Tibial nerve (tissue), 4 donors: ENCODE results near the gene TUBGCP6. TPM values are rescaled to one million over a fixed set of nuclear protein-coding genes. Genes with fewer than 3 reads are reported as not detected.

ENCODE experiments used
- DNase-seq, 2 donors: peaks; one replicate each; pipeline ENCODE4 v3.0.0-alpha.2; 2019; ENCODE audit warnings: low spot score in 2 of 2
- H3K27ac ChIP-seq, 4 donors: fragments of 200-600 bp; sonication (generic) in 3 of 4; one replicate each; pipeline ENCODE4 v1.5.1; 2017 to 2019; ENCODE audit warnings: mild to moderate bottlenecking in 1 of 4
- H3K27me3 ChIP-seq, 2 donors: fragments of 200-600 bp; sonication (generic) in 1 of 2; one replicate each; pipeline versions ENCODE4 v1.5.1 to v1.6.0; 2017 to 2019
- H3K36me3 ChIP-seq, 3 donors: fragments of 200-600 bp; sonication (generic); one replicate each; pipeline ENCODE4 v1.5.1; 2018 to 2019
- H3K4me1 ChIP-seq, 4 donors: fragments of 200-600 bp; sonication (generic) in 3 of 4; one replicate each; pipeline ENCODE4 v1.5.1; 2017 to 2019
- H3K4me3 ChIP-seq, 4 donors: fragments of 200-600 bp; sonication (generic) in 3 of 4; one replicate each; pipeline ENCODE4 v1.5.1; 2017 to 2019; ENCODE audit warnings: mild to moderate bottlenecking in 1 of 4, moderate library complexity in 1 of 4
- H3K9me3 ChIP-seq, 4 donors: fragments of 200-600 bp; sonication (generic) in 3 of 4; one replicate each; pipeline ENCODE4 v1.5.1; 2017 to 2019
- CTCF ChIP-seq, 5 experiments: fragments of 200-600 bp in 3 of 5; fragments of 450-650 bp in 2 of 5; sonication (generic) in 3 of 5; IDR thresholded peaks; one replicate each; pipeline ENCODE4 v1.5.1; 2016 to 2019; ENCODE audit warnings: antibody characterized with exemption in 5 of 5, mild to moderate bottlenecking in 3 of 5, moderate library complexity in 2 of 5
- EP300 ChIP-seq, 2 donors: sonication (generic); formaldehyde crosslinking; IDR thresholded peaks; one replicate each; pipeline ENCODE4 v1.6.1; 2017; ENCODE audit warnings: antibody characterized with exemption in 2 of 2, mild to moderate bottlenecking in 1 of 2
- POLR2A ChIP-seq, 2 donors: fragments of 450-650 bp; IDR thresholded peaks; one replicate each; pipeline ENCODE4 v1.6.1; 2017; ENCODE audit warnings: antibody characterized with exemption in 2 of 2, mild to moderate bottlenecking in 2 of 2, moderate library complexity in 2 of 2
- WGBS, 2 donors: methylation state at CpG; one replicate each; pipeline ENCODE4 v1.1.5; 2018; 5-methylcytosine and 5-hydroxymethylcytosine counted together
- total RNA-seq, 4 donors: library from RNA; depleted of rRNA; stranded (reverse); fragments of >200 nt; gene quantifications; one replicate each; pipeline ENCODE4 v1.1.0, GENCODE V29; 2016

Gene TUBGCP6
- total RNA-seq, 4 donors from 2014 or later, result 72.2 to 127 (median 78.6) TPM

- H3K4me1 ChIP-seq, result peaks cover 0 to 71% (median 35%) of the 10 kb centered on the region in 4 donors
- H3K9me3 ChIP-seq, result no peaks in the 10 kb centered on the region
- no peak for TF ChIP-seq POLR2A (IDR thresholded peaks at IDR 0.05)
- no peak for TF ChIP-seq EP300 (IDR thresholded peaks at IDR 0.05)
- no peak for TF ChIP-seq CTCF (IDR thresholded peaks at IDR 0.05)
- H3K4me3 ChIP-seq, result no peak overlapping the region
- no peaks in the 10 kb centered on the region for H3K27me3 ChIP-seq
- no peak overlapping the region for H3K27ac ChIP-seq
- DNase-seq, result no peak
- peaks cover 0 to 25% (median 0%) of the 10 kb centered on the region in 3 donors for H3K36me3 ChIP-seq
- 87 to 89% methylated on average over 18 to 23 of the region's 29 CpGs for WGBS, 2 donors
Measured at GRCh38 chr22:50248196-50249081, 3.6 kb upstream of the TUBGCP6 start.

- no peaks in the 10 kb centered on the region for H3K27me3 ChIP-seq
- H3K4me1 ChIP-seq, result peaks cover 0 to 77% (median 41%) of the 10 kb centered on the region in 4 donors
- TF ChIP-seq EP300 (IDR thresholded peaks at IDR 0.05) (no peak), CTCF (IDR thresholded peaks at IDR 0.05) (no peak), POLR2A (IDR thresholded peaks at IDR 0.05) (no peak)
- H3K4me3 ChIP-seq, result no peak overlapping the region
- no peak overlapping the region for H3K27ac ChIP-seq
- peaks cover 0 to 25% (median 0%) of the 10 kb centered on the region in 3 donors for H3K36me3 ChIP-seq
- DNase-seq, result no peak
- WGBS, 2 donors, result 32 to 35% methylated on average over 12 to 13 of the region's 16 CpGs
- no peaks in the 10 kb centered on the region for H3K9me3 ChIP-seq
Measured at GRCh38 chr22:50247748-50248147, 2.9 kb upstream of the TUBGCP6 start.

- peak overlapping the region in 1 of 4 donors; percentile 95 for H3K4me3 ChIP-seq
- peaks cover 0 to 84% (median 49%) of the 10 kb centered on the region in 4 donors for H3K4me1 ChIP-seq
- DNase-seq, result no peak
- WGBS, 2 donors, result 80 to 90% methylated on average over 11 to 20 of the region's 20 CpGs
- no peaks in the 10 kb centered on the region for H3K27me3 ChIP-seq
- H3K27ac ChIP-seq, result peak overlapping the region in 1 of 4 donors; percentile 95
- peaks cover 0 to 25% (median 0%) of the 10 kb centered on the region in 3 donors for H3K36me3 ChIP-seq
- TF ChIP-seq CTCF (IDR thresholded peaks at IDR 0.05), result no peak
- no peaks in the 10 kb centered on the region for H3K9me3 ChIP-seq
Measured at GRCh38 chr22:50246242-50247175, 1.7 kb upstream of the TUBGCP6 start.

GRCh38 chr22:50245214-50246072 lies 620 bp upstream of the TUBGCP6 start:
- Histone ChIP-seq H3K4me1 (peaks cover 0 to 84% (median 48%) of the 10 kb centered on the region in 4 donors), H3K27me3 (no peaks in the 10 kb centered on the region), H3K4me3 (peak overlapping the region; percentile 53 to 95 (median 70)), H3K9me3 (no peaks in the 10 kb centered on the region), H3K36me3 (peaks cover 0 to 29% (median 2%) of the 10 kb centered on the region in 3 donors), H3K27ac (peak overlapping the region; percentile 58 to 95 (median 91))
- TF ChIP-seq CTCF (IDR thresholded peaks at IDR 0.05) (no peak), POLR2A (IDR thresholded peaks at IDR 0.05) (no peak), EP300 (IDR thresholded peaks at IDR 0.05) (no peak)
- WGBS, 2 donors, result 16 to 17% methylated on average over 24 to 46 of the region's 53 CpGs
- DNase-seq, result no peak
